ENCODE results near the gene CABP7. TPM values are rescaled to one million over a fixed set of nuclear protein-coding genes. Genes with fewer than 3 reads are reported as not detected.

CABP7 gene
- polyA plus RNA-seq, 1 donor (not counting 4 experiments of a cell fraction or from before 2014, with no cell fraction given), result not detected

- Histone ChIP-seq H3K4me2 (ENCODE audit: control insufficient read depth, extremely low read depth, insufficient read depth, low read depth, low read length) (no peak overlapping the region), H3K27me3 (ENCODE audit: control insufficient read depth, extremely low read depth, insufficient read depth, low read length) (no peaks in the 10 kb centered on the region), H3K9ac (ENCODE audit: control insufficient read depth, extremely low read depth, insufficient read depth, low read length) (no peak overlapping the region), H3K36me3 (ENCODE audit: control insufficient read depth in 2 of 2, extremely low read depth in 1 of 2, insufficient read depth in 2 of 2, low read length in 2 of 2) (peaks cover 0 to 5% of the 10 kb centered on the region in 2 experiments), H3K9me1 (ENCODE audit: control insufficient read depth, extremely low read depth, insufficient read depth, low read length) (no peaks in the 10 kb centered on the region), H3K27ac (ENCODE audit: control insufficient read depth, insufficient read depth, low read length) (no peak overlapping the region), H3K79me2 (ENCODE audit: control insufficient read depth, insufficient read depth, low read length) (no peaks in the 10 kb centered on the region), H3K4me3 (ENCODE audit: control insufficient read depth in 2 of 3, extremely low read depth in 1 of 3, insufficient read depth in 2 of 3, low read depth in 1 of 3, low read length in 3 of 3) (no peak overlapping the region), H4K20me1 (ENCODE audit: control insufficient read depth, extremely low read depth, insufficient read depth, low read length) (no peaks in the 10 kb centered on the region), H3K9me3 (ENCODE audit: control insufficient read depth, low read depth, low read length) (no peaks in the 10 kb centered on the region), H3K4me1 (ENCODE audit: control insufficient read depth, extremely low read depth, insufficient read depth, low read length) (peaks cover 14% of the 10 kb centered on the region), H2AFZ (ENCODE audit: control insufficient read depth, low read length) (no peak overlapping the region)
- DNase-seq (ENCODE audit: low read depth, low spot score), result no peak
- no peak for FAIRE-seq
- no peak for TF ChIP-seq CTCF (optimal IDR thresholded peaks at IDR 0.05 in 1 of 3, IDR thresholded peaks at IDR 0.05 in 1 of 3, conservative IDR thresholded peaks at IDR 0.05 in 1 of 3; ENCODE audit: extremely low read depth in 1 of 3, insufficient read depth in 2 of 3, low read length in 3 of 3)
- no peak for TF ChIP-seq EZH2 (IDR thresholded peaks at IDR 0.05; ENCODE audit: low read length)
- dilution Hi-C loops (cut with MboI; ENCODE audit: extremely low pct_ligation_motif_present, low sequenced_read_pairs), result no loop called here
These were observed 22.1 kb downstream of the CABP7 start for GRCh38 chr22:29741926-29742325.

- H3K27me3 ChIP-seq (ENCODE audit: control insufficient read depth, extremely low read depth, insufficient read depth, low read length), result no peaks in the 10 kb centered on the region
- H3K36me3 ChIP-seq (ENCODE audit: control insufficient read depth in 2 of 2, extremely low read depth in 1 of 2, insufficient read depth in 2 of 2, low read length in 2 of 2), result peaks cover 0 to 5% of the 10 kb centered on the region in 2 experiments
- no peak for TF ChIP-seq CTCF (optimal IDR thresholded peaks at IDR 0.05 in 1 of 3, IDR thresholded peaks at IDR 0.05 in 1 of 3, conservative IDR thresholded peaks at IDR 0.05 in 1 of 3; ENCODE audit: extremely low read depth in 1 of 3, insufficient read depth in 2 of 3, low read length in 3 of 3)
- no peak for TF ChIP-seq EZH2 (IDR thresholded peaks at IDR 0.05; ENCODE audit: low read length)
- FAIRE-seq (no peak), DNase-seq (ENCODE audit: low read depth, low spot score) (no peak)
- dilution Hi-C loops (cut with MboI; ENCODE audit: extremely low pct_ligation_motif_present, low sequenced_read_pairs), result no loop called here
- H3K4me1 ChIP-seq (ENCODE audit: control insufficient read depth, extremely low read depth, insufficient read depth, low read length), result peaks cover 14% of the 10 kb centered on the region
- no peak overlapping the region for H2AFZ ChIP-seq (ENCODE audit: control insufficient read depth, low read length)
- H4K20me1 ChIP-seq (ENCODE audit: control insufficient read depth, extremely low read depth, insufficient read depth, low read length), result no peaks in the 10 kb centered on the region
- no peaks in the 10 kb centered on the region for H3K79me2 ChIP-seq (ENCODE audit: control insufficient read depth, insufficient read depth, low read length)
- no peak overlapping the region for H3K9ac ChIP-seq (ENCODE audit: control insufficient read depth, extremely low read depth, insufficient read depth, low read length)
- H3K4me2 ChIP-seq (ENCODE audit: control insufficient read depth, extremely low read depth, insufficient read depth, low read depth, low read length), result no peak overlapping the region
- no peak overlapping the region for H3K4me3 ChIP-seq (ENCODE audit: control insufficient read depth in 2 of 3, extremely low read depth in 1 of 3, insufficient read depth in 2 of 3, low read depth in 1 of 3, low read length in 3 of 3)
- no peak overlapping the region for H3K27ac ChIP-seq (ENCODE audit: control insufficient read depth, insufficient read depth, low read length)
- no peaks in the 10 kb centered on the region for H3K9me1 ChIP-seq (ENCODE audit: control insufficient read depth, extremely low read depth, insufficient read depth, low read length)
- no peaks in the 10 kb centered on the region for H3K9me3 ChIP-seq (ENCODE audit: control insufficient read depth, low read depth, low read length)
These were observed 22.5 kb downstream of the CABP7 start for GRCh38 chr22:29742326-29742725.
